Fibroblast of pulmonary artery (primary cell): ENCODE measurements around the gene KIF2A.

Source experiments
- DNase-seq: peaks from one replicate; pipeline ENCODE4 v3.0.0-alpha.2; 2010; ENCODE audit warnings: low read depth
- H3K4me3 ChIP-seq: replicated peaks from 2 replicates; pipeline ENCODE4 v1.5.1; 2011; ENCODE audit warnings: low read depth, mild to moderate bottlenecking, control low read depth, low read length, moderate library complexity
- TF ChIP-seq, protein P1 (sequence below): IDR thresholded peaks from 2 replicates; pipeline ENCODE4 v1.5.1; 2011; ENCODE audit warnings: mild to moderate bottlenecking, control low read depth, low read length, inconsistent platforms; ENCODE audit errors: missing control alignments

The KIF2A gene

DNA sequence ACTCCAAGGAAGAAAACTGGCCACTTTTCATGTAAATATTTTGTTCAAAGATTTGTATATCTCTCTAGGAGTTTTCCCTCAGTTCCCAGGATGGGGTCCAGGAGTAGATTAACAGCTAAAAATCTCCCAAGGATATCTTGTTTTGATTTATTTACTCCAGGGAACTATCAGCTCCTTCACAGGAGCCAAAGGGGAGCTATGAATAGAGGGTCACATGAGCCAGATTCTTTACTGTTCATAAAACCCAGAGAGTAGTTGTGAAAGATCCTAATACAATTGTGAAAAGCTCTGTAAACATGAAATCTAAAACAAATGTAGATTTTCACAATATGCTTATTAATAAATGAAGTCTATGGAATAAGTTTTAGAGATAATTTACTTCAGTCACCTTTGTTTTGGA, 80.8 kb downstream of the KIF2A start:
- peak; percentile 44 for DNase-seq
- TF ChIP-seq, protein P1, sequence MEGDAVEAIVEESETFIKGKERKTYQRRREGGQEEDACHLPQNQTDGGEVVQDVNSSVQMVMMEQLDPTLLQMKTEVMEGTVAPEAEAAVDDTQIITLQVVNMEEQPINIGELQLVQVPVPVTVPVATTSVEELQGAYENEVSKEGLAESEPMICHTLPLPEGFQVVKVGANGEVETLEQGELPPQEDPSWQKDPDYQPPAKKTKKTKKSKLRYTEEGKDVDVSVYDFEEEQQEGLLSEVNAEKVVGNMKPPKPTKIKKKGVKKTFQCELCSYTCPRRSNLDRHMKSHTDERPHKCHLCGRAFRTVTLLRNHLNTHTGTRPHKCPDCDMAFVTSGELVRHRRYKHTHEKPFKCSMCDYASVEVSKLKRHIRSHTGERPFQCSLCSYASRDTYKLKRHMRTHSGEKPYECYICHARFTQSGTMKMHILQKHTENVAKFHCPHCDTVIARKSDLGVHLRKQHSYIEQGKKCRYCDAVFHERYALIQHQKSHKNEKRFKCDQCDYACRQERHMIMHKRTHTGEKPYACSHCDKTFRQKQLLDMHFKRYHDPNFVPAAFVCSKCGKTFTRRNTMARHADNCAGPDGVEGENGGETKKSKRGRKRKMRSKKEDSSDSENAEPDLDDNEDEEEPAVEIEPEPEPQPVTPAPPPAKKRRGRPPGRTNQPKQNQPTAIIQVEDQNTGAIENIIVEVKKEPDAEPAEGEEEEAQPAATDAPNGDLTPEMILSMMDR, result no peak
- no peak overlapping the region for H3K4me3 ChIP-seq

DNA sequence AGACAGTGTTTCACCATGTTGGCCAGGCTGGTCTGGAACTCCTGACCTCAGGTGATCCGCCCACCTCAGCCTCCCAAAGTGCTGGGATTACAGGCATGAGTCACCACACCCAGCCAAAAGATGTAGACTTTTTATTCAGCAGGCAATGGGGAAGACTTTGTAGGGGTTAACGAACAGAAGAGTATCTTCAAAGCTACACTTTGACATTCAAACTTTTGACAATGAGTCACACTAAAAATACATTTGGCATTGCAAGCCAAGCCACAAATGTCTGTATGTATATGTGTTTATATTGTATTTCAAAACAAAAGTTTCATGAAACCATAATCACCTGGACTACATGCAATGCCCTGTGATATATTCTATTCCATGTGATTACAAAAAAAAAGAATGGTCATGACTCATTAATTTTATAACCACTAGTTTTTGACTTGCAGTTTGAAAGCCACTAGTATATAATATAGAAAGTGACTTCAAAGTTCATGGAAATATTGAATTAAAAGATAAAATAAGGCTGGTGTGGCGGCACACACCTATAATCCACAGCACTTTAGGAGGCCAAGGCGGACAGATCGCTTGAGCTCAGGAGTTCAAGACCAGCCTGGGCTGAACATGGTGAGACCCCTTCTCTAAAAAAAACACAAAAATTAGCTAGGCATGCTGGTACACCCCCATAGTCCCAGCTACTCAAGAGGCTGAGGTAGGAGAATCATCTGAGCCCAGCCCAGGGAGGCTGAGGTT, 89.4 kb downstream of the KIF2A start:
- H3K4me3 ChIP-seq, result no peak overlapping the region
- TF ChIP-seq, protein P1, result no peak
- peak; percentile 13 for DNase-seq

DNA sequence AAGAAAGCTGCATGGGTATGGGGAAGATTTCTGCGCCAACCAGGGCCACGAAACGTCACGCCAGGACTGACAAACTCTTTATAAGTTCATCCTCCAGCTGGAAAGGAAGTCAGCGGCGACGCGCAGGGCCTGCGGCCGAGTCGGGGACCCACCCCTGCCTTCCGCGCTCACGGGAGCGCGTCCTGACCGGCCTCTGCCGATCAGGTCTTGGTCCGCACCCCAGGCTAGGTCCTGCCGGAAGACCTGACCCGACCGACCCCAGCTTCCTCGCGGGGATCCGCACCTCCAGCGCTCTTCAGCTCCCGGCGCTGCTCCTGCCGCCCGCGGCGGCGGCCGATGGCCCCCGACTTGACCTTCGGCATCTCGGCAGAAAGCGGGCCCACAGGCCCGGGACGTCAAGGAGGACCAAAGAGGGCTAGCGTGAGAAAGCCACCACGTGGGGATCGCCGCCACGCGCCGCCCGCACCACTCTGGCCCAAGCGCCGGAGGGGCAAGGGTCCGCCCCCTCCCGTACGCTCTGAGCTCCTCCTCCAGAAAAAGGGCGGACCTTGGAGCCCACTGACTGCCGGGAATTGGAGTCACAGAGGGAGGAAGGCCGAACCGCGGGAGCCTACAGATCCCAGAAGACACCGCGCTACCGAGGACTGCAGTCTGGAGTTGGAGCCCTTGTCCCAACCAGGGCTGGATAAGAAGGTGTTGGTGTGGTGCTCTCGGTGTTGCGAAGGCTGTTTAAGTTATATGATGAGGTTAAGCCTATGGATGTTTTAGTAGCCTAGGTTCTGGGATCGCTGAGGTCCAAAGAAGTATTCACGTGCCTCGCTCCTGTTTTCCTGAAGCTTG, 97.6 kb downstream of the KIF2A start, which contains the start of gene DIMT1:
DIMT1 (minus strand) TSS at position 495 of the 840 bp plus-strand sequence; CDS start at position 362, 133 bp downstream.
- peak; percentile 98 for DNase-seq
- peak within 1 kb of the TSS; percentile 94 for H3K4me3 ChIP-seq
- TF ChIP-seq, protein P1, result no peak

DNA sequence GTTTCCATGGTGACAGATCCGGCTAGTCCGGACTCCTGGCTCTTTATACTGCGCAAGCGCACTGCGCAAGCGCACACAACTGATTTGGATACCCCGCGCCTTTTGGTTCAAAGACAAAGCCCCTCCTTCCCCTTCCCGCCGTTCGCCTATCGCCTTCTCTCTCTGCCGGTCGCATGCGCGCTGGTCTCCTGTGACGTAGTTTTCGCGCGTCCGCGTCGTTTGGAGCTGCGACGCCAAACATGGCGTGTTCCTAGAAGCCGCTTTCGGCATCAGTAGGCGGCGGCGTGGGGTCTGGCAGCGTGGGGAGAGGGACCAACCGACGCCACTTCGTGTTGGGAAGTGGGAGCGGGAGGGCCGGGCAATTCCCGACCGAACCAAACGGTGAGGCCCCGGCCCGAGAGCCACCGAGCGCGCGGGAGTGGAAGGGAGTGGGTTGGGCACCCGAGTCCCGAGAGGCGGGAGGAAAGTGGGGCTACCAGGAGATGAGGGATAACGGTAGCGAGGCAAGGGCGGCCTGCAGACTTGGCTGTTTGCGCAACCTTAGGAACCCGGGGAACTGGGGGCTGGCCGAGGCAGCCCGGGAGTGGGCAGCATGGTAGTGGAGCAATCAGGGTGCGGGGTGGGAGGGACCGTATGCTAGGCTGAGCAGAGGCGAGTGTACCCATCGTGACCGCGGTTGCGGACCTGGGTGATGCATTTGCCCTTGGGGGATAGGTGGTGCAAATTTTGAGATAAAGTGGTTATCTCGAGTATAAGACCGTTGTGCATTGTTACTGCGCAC, 106.7 kb downstream of the KIF2A start, which contains the start of gene IPO11:
IPO11 (plus strand) TSS at position 215 of the 781 bp plus-strand sequence. CDS start 24,517 bp downstream, outside the sequence.
- TF ChIP-seq, protein P1, result no peak
- DNase-seq, result peak; percentile 99
- H3K4me3 ChIP-seq, result peak within 1 kb of the TSS; percentile 98

DNA sequence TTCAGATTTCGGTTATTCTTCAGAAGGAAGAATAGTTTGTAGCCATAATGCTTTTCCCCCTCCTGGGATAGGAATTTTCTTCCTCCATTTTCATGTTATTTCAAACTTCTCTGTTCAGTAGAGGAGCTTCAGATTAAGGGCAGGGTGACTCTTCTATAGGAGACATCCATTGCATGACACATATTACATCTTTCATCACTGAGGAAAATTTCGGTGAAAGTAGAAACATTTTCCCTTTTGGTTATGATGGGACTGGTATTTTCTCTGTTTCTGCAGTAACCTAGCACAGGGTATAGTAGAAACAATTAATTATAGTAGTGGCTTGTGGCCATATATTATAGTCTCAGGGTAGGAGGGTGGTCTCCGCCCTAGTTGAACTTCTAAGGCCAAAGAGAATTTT, 107.7 kb downstream of the KIF2A start:
- TF ChIP-seq, protein P1, result no peak
- peak overlapping the region; percentile 98 for H3K4me3 ChIP-seq
- no peak for DNase-seq

DNA sequence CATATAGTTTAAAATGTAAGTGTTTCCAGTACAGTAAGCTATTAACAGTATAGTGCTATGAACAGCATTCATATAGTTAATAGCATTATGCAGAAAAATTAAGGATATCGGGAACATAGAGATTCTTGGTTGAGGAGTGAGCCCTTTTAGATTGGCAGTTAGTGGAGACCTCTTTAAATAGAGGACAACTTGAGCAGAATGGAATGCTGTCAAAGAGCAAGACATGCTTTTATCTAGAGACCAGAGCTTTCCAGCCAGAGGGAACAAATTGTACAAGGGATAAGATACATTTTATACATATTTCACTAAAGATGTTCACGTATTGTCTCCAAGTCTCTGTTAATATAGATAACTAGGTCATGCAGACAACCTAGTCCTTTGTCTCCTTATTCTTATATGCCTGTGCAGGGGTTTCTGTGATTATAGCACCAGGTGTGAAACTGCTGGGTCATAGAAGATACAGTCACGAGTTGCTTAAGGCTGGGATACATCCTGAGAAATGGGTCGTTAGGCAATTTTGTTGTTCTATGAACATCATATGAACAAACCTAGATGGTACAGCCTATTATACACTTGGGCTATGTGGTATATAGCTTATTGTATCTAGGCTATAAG, 112.6 kb downstream of the KIF2A start:
- no peak for DNase-seq
- TF ChIP-seq, protein P1, result no peak
- H3K4me3 ChIP-seq, result no peak overlapping the region
